GM12873 (cell line): ENCODE data around the gene PRDM2.

Experiments used
- TF ChIP-seq, protein P1 (sequence below): IDR thresholded peaks from 2 replicates; pipeline ENCODE4 v1.5.1; 2012; ENCODE audit warnings: low read depth, mild to moderate bottlenecking, moderate library complexity, low read length, control low read depth; ENCODE audit not compliant: insufficient read depth; ENCODE audit errors: missing control alignments

The PRDM2 gene, protein sequence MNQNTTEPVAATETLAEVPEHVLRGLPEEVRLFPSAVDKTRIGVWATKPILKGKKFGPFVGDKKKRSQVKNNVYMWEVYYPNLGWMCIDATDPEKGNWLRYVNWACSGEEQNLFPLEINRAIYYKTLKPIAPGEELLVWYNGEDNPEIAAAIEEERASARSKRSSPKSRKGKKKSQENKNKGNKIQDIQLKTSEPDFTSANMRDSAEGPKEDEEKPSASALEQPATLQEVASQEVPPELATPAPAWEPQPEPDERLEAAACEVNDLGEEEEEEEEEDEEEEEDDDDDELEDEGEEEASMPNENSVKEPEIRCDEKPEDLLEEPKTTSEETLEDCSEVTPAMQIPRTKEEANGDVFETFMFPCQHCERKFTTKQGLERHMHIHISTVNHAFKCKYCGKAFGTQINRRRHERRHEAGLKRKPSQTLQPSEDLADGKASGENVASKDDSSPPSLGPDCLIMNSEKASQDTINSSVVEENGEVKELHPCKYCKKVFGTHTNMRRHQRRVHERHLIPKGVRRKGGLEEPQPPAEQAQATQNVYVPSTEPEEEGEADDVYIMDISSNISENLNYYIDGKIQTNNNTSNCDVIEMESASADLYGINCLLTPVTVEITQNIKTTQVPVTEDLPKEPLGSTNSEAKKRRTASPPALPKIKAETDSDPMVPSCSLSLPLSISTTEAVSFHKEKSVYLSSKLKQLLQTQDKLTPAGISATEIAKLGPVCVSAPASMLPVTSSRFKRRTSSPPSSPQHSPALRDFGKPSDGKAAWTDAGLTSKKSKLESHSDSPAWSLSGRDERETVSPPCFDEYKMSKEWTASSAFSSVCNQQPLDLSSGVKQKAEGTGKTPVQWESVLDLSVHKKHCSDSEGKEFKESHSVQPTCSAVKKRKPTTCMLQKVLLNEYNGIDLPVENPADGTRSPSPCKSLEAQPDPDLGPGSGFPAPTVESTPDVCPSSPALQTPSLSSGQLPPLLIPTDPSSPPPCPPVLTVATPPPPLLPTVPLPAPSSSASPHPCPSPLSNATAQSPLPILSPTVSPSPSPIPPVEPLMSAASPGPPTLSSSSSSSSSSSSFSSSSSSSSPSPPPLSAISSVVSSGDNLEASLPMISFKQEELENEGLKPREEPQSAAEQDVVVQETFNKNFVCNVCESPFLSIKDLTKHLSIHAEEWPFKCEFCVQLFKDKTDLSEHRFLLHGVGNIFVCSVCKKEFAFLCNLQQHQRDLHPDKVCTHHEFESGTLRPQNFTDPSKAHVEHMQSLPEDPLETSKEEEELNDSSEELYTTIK (N-terminal part only)

DNA sequence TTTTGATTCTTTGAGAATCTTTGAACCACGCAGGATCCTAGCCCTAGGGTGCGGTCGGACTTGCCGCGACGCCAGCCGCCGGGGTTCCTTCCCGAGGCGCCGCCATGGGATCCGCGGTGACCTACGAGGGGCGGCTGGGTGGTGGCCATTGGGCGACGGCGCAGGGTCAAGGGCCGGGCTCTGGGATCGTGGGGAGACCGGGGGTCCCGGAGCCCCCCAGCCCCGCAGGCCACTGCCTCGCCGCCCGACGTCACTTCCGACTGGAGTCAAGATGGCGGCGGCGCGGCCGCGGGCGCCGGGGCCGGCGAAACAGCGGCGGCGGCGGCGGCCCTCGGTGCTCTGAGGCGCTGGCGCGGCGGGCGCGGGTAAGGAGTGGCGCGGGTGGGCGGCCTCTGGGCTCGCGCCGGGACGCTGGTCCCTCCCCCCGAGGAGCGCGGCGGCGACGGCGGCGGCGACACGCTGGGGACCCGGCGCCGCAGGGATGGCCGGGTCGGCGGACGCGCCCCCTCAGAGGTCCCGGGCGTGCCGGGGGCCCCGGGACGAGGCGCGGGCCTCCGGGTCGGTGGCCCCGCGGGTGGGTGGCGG is at the start of gene PRDM2:
Gene PRDM2, plus strand, starts transcription at position 253 of the 585 bp plus-strand sequence. CDS start 15,418 bp downstream, outside the sequence.
- TF ChIP-seq, protein P1, sequence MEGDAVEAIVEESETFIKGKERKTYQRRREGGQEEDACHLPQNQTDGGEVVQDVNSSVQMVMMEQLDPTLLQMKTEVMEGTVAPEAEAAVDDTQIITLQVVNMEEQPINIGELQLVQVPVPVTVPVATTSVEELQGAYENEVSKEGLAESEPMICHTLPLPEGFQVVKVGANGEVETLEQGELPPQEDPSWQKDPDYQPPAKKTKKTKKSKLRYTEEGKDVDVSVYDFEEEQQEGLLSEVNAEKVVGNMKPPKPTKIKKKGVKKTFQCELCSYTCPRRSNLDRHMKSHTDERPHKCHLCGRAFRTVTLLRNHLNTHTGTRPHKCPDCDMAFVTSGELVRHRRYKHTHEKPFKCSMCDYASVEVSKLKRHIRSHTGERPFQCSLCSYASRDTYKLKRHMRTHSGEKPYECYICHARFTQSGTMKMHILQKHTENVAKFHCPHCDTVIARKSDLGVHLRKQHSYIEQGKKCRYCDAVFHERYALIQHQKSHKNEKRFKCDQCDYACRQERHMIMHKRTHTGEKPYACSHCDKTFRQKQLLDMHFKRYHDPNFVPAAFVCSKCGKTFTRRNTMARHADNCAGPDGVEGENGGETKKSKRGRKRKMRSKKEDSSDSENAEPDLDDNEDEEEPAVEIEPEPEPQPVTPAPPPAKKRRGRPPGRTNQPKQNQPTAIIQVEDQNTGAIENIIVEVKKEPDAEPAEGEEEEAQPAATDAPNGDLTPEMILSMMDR, result no peak

DNA sequence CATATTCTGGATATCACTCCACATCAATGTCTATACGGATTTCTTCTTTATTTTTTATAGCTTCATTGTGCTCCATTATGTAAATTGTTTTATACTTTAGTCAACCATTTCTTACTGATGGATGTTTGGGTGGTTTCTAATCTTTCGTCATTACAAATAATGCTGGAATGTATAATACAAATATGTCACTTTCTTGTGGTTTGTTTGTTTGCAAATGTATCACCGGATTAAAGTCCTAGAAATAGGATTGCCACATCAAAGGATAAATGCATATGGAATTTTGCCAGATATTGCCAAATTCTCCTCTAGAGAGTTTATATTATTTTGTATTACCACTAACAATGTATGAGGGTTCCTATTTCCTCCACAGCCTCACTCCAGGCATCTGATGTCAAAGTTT is 48.7 kb upstream of the PRDM2 start:
- TF ChIP-seq, protein P1, result no peak

DNA sequence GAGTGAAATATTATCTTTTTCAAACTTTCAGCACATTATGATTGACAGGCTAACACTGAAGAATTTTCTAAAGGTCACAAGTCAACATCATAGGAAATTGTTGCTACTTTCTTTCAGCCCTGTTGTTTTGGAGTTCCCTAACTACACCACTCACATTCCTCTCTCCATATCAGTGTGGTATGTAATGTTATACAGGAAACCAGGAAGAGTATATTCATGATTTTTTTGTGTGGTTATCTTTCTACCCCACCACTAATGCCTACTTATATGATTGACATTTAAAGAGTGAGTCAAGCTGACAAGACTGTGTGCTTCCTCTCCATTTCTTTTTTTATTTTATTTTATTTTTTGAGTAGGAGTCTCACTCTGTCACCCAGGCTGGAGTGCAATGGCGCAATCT is 47.8 kb upstream of the PRDM2 start:
- TF ChIP-seq, protein P1, result no peak

- TF ChIP-seq, protein P1, result no peak
These were observed 38.4 kb upstream of the PRDM2 start for GRCh38 chr1:13661539-13661938.

DNA sequence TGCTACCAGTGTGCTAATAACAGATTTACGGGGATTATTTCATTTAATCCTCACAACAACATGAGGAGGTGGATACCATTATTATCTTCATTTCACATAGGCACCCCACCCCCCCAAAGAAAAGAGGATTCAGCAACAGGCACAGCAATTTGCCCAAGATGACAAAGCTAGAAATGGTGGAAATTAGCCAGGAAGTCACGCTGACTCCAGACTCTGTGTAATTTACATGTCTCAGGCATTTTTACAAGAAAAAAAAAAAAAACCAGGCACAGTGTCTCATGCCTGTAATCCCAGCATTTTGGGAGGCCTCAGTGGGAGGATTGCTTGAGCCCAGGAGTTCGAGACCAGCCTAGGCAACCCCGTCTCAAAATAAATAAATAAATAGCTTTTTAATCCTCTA is 37.5 kb upstream of the PRDM2 start:
- TF ChIP-seq, protein P1, result no peak

- TF ChIP-seq, protein P1, result no peak
These were observed 36.0 kb upstream of the PRDM2 start for GRCh38 chr1:13663969-13664368.
